ENCODE measurements around the gene CDC37.

CDC37 gene

GRCh38 chr19:10403137-10404021 lies at the start of gene CDC37:
Gene CDC37 (minus strand): TSS chr19:10403542. CDS start chr19:10403479, 63 bp downstream.
- DNase-seq (ENCODE audit: low spot score), result peak; percentile 97

- DNase-seq (ENCODE audit: low spot score), result no peak
Observed at GRCh38 chr19:10450853-10451609, 47.7 kb upstream of the CDC37 start.

- DNase-seq (ENCODE audit: low spot score), result no peak
Observed at GRCh38 chr19:10450191-10450852, 47.0 kb upstream of the CDC37 start.

GRCh38 chr19:10449037-10449436 lies 45.7 kb upstream of the CDC37 start:
- no peak for DNase-seq (ENCODE audit: low spot score)

- DNase-seq (ENCODE audit: low spot score), result no peak
Observed at GRCh38 chr19:10442698-10443097, 39.4 kb upstream of the CDC37 start.

DNA sequence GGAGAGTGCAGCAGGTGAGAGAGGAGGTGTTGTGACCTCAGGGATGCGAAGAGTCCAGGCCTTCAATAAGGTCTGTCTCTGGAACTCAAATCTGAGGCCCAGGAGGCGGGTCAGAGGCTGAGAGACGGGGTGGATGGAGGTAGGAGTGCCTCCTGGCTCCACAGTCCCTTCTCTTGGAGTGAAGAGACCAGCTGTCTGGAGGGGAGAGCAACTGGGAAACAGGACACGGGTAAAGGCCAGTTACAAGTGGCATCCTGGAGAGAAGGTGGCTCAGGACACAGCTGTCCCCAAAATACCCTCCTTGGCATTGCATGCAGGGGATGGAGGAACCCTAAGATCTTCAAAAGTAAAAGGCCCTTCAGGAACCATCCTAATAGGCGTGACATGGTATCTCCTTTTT lies 36.2 kb upstream of the CDC37 start:
- no peak for DNase-seq (ENCODE audit: low spot score)

DNA sequence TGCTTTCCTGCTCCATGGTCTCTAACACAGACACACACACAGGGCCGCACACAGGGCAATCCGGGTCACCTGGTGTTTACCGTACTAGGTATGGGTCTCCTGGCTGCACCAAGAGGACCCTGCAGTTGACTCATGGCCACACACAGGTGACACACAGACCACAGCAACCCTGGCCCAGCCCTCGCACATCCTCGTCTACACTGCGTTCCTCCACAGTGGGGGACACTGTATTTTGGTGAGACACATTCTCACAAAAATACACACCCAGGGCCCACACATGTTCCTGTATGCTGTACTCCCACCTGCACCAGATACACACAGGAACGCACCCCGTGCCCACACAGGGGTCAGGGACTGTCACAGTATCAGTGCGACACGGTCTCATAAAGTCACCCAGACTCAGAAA lies 29.8 kb upstream of the CDC37 start:
- no peak for DNase-seq (ENCODE audit: low spot score)

DNA sequence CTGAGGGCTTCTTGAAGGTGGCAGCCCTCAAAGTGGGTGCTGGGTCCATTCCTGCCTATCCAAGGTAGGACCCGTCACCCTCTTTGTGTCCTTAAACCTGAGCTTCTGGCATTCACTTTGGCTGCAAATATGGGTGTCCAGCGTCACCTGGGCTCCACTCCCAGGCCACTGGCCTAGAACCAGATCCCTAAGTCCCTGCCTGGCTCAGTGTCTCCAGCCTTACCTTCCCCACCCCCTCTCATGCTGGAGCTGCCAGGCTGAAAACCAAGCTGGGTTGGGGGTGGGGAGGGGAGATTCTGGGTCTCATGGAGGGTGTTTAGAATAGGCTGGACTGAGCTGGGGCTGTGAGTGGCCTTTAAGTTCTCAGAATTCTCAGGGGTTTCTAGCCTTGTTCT lies 29.4 kb upstream of the CDC37 start:
- no peak for DNase-seq (ENCODE audit: low spot score)

DNA sequence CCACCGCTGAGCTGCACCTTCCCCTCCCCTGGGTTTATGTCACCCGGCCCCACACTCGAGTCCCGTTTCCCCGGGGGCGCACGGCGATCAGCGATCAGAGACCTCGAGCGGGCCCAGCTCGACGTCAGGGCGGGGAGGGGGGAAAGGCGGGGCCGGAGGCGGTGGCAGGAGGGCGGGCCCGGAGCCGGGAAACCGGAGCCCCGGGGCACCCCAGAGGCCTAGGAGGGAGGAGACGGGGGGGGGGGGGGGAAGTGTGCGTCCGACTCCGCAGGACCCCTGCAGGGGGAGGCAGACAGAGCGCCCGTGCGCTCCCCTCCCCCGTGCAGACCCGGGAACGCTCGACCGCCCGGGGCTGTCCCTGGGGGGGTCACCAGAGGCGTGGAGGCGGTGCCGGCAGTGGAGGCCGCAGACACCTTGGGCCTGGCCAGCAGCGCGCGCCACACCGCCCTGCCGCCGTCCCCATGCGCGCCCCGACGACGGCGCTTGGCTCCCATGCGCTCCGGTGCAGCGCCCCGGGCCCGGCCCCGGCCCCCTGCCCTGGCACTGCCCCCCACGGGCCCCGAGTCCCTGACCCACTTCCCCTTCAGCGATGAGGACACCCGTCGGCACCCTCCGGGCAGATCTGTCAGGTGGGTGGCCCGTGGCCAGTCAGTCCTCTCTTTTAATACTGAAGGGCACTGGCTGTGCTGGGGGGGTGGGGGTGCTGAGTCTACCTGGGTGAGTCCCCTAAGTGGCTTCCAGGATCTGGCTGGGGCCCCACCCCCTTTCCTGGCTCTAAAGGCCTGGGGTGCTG lies 28.8 kb upstream of the CDC37 start:
- DNase-seq (ENCODE audit: low spot score), result peak; percentile 52

GRCh38 chr19:10431254-10431942 lies 28.1 kb upstream of the CDC37 start:
- DNase-seq (ENCODE audit: low spot score), result peak; percentile 37

DNA sequence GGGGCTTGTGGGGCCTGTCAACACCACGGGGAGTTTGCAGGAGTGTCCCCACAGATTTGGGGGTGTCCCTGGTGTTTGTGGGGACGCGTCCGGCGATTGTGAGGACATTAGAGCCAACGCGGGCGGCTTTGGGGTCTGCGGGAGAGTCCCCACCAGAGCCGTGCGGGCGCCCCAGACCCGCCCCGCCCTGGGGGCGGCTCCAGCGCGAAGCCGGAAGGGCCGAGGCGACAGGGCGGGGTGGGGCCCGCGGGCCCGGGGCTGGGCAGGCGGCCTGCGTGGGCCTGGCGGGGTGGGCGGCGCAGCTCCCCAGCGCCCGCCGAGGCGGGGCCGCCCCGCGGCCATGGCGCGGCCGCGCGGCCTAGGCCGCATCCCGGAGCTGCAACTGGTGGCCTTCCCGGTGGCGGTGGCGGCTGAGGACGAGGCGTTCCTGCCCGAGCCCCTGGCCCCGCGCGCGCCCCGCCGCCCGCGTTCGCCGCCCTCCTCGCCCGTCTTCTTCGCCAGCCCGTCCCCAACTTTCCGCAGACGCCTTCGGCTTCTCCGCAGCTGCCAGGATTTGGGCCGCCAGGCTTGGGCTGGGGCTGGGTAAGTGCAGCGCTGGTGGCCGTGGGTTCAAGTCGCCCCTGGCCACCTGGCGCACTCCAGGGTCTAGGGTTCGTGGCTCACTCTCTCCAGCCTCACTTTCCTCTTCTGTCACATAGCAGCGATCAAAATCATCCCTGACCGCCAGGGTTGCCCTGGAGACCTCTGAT lies 27.3 kb upstream of the CDC37 start:
- no peak for DNase-seq (ENCODE audit: low spot score)

- DNase-seq (ENCODE audit: low spot score), result no peak
Observed at GRCh38 chr19:10428996-10429381, 25.6 kb upstream of the CDC37 start.

DNA sequence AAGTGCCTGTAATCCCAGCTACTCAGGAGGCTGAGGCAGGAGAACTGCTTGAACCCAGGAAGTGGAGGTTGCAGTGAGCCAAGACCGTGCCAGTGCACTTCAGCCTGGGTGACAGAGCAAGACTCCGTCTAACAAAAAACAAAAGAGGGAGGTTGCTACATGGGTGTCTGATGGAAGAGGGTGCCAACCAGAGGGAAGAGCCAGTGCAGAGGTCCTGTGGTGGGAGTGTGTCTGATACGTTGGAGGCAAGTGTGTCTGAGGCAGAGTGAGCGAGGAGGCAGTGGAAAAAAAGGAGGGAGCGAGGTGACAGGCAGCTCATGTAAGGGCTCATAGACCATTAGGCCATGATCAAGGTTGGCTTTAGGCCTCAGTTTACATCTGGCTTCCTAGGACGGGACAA lies 23.8 kb upstream of the CDC37 start:
- no peak for DNase-seq (ENCODE audit: low spot score)

- DNase-seq (ENCODE audit: low spot score), result peak; percentile 59
Observed at GRCh38 chr19:10424011-10424637, 20.8 kb upstream of the CDC37 start.

DNA sequence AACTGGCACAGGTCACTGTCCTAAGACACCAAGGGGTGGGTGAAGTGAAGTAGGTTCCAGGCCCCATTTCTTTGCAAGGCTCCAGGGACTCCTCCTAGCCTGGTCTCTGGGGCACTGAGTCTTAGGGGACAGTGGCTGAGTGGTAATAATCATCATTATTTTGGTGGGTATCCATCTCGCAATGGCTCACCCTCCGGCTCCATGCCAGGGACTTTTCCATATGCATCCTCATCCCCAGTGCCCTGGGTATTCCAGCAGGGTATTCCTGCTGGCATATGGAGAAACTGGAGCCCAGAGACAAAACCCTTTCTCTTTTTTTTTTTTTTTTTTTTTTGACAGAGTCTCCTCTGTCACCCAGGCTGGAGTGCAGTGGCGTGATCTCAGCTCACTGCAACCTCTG lies 19.5 kb upstream of the CDC37 start:
- no peak for DNase-seq (ENCODE audit: low spot score)

- no peak for DNase-seq (ENCODE audit: low spot score)
Observed at GRCh38 chr19:10422046-10422461, 18.7 kb upstream of the CDC37 start.

DNA sequence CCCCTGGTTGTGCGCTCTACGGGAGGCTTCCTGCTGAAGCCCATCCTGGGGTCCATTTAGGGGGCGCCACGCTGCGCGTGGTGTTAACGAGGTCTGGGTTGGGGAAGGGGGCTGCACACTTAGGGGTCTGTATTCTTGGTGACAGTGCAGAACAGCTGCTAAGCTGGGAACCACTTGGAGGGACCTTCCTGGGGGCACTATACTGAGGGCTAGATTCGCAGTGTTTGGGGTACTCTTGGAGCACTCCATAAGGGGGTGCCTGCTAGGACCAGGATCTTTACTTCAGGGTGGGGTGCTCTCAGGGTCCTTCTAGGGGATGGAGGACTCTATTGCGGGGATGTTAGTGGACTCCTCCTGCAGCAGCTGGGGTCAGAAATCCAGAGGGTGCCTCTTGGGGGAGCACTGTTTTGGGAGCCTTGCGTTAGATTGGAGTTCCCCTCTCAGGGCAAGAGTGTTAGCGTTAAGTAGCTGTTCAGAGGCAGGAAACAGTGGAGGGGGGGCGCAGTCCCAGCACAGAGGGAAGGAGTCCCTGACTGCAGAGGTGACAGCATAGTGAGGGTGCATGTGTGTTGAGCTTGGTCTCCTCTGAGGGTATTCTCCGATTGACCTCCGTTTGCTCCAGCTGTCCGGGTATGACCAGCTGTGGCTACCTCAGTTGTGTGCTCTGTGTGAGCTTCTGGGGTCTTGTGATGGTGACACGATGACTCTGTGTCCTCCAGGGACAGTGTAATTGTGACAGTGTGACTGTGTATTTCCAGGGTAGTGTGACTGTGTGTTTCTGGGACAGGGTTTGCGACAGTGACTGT lies 18.1 kb upstream of the CDC37 start:
- DNase-seq (ENCODE audit: low spot score), result no peak

GRCh38 chr19:10420444-10421239 lies 17.3 kb upstream of the CDC37 start, which contains the start of gene PDE4A:
Gene PDE4A (plus strand): TSS chr19:10420538. CDS start chr19:10420765, 227 bp downstream.
- DNase-seq (ENCODE audit: low spot score), result no peak
